Dorsolateral prefrontal cortex (tissue), 118 donors: ENCODE data around the gene IBTK. TPM values are rescaled to one million over a fixed set of nuclear protein-coding genes. Genes with fewer than 3 reads are reported as not detected.

Experiments
- total RNA-seq, 120 experiments: library from RNA; stranded (reverse); gene quantifications; one replicate each; pipeline versions ENCODE4 v1.2.3 to v1.2.4, GENCODE V29; 2022

The IBTK gene
- total RNA-seq, 120 experiments from 2014 or later, result 24.8 to 47.0 (median 36.3) TPM

Other genes with a start within 250 kb of the IBTK start
- gene TPBG, start 116.1 kb upstream of the IBTK start, total RNA-seq, result 10 to 100 TPM in 86 of 120 experiments, 1 to 10 TPM in 34; 3.1 to 34.2 (median 12.0) TPM